NCI-H2081 (cell line): ENCODE results near the gene MTUS2.
"Not testable (repeated sequence)": the region's sequence is repeated elsewhere in the genome, so short reads cannot be mapped to it uniquely, and the experiment has no call there.

Experiments
- DNase-seq, 2 experiments: peaks; one replicate each; lab custom pipeline; 2025; lab: John Stamatoyannopoulos, UW

MTUS2 gene

DNA sequence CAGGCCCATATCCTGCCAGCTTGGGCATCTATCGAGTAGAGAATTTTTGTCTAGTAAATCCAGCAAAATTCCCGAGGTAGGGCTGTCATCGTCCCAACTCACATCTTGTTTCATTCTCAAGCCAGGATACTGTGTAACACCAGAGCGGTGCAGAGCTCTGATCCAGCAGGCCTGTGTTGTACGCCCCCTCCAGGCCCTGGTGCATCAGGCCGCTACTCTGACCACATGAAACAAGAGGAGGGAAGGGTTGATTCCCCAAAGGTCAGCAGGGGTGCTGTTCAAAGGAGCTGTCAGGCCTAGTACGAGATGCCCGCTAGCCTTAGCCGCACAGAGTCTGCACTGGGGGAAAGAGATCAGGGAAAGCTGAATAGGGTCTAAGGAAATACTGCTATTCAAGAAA is 499.3 kb downstream of the MTUS2 start:
- DNase-seq = no peak

DNA sequence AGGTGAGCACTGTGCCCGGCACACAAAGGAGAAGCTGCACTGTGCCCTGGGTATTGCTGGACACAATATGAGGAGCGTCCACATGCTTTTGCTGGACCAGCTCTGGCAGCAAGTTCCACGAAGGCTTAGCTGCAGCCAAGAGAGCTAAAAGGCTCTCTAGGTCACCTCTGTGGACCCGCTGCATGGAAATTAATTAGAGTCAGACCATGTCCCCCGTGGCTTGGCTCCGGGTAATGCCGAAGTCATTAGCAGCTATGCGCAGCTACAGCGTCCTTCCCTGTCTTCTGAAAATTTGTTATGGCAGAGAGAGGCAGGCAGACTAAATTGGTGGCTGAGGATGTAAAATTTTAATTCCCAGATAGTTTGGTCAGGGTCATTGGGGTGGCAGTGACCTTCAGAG is 503.8 kb downstream of the MTUS2 start:
- no peak for DNase-seq

DNA sequence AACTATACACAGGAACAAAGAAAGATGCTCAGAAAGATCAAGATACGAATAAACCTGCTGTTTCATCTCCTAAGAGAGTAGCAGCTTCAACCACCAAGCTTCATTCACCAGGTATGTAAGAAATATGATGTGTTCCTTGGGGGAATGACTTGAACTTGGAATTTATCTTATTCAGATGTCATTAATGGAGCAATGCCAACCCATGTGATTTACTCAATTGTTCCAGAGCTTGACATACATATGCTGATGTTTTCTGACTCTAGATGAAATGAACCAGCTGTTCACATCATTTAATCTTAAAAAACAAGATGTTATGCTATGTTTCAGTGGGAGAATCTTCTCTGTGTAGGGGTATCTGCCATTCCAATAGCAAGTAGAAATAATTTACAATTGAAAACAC is 504.5 kb downstream of the MTUS2 start:
- no peak for DNase-seq

GRCh38 chr13:29328501-29328900 is 508.4 kb downstream of the MTUS2 start:
- DNase-seq = no peak

GRCh38 chr13:29336356-29336755 is 516.2 kb downstream of the MTUS2 start:
- no peak for DNase-seq

GRCh38 chr13:29339386-29340272 is 519.5 kb downstream of the MTUS2 start:
- no peak for DNase-seq

GRCh38 chr13:29345860-29346582 is 525.9 kb downstream of the MTUS2 start:
- not testable (repeated sequence) for DNase-seq

GRCh38 chr13:29355029-29355428 is 534.9 kb downstream of the MTUS2 start:
- no peak for DNase-seq

- DNase-seq = no peak
Observed at GRCh38 chr13:29359181-29359580, 539.0 kb downstream of the MTUS2 start.

GRCh38 chr13:29361716-29362115 is 541.6 kb downstream of the MTUS2 start:
- no peak for DNase-seq

DNA sequence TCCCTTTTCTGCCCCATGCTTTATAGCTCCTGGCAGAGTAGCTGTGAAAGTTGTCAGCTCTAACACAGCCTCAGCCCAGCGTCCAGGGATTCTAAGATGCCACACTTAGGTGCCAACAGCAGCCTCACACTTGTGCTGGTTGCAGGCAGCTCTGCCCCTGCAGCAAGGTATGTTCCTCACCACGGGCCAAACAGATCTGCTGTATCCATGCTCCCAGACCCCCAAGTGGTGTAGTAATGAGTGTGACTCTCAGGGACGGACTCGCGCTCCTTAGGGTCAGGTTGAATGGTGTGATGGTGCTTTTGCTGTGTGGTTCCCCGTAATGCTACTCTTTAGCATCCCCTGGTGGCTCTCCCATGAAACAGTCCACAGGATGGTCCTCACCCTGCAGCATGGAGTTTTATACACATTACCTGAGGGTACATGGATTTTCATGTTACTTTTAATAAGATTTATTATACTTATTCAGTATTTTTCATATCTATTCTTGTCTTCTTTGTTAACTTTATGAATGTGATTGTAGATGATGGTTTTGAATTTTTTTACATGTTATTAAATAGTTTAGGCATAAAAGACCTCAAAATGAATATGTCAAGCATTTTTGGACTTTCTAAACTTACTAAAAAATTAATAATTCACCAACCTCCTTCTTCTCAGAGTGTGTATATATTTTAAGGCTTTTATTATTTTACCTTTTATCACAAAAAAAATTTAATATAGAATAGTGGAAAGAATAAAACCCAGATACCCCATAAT is 542.9 kb downstream of the MTUS2 start:
- peak; percentile 23 to 41 for DNase-seq

GRCh38 chr13:29369060-29369743 is 549.1 kb downstream of the MTUS2 start:
- DNase-seq = peak; percentile 3 to 23

DNA sequence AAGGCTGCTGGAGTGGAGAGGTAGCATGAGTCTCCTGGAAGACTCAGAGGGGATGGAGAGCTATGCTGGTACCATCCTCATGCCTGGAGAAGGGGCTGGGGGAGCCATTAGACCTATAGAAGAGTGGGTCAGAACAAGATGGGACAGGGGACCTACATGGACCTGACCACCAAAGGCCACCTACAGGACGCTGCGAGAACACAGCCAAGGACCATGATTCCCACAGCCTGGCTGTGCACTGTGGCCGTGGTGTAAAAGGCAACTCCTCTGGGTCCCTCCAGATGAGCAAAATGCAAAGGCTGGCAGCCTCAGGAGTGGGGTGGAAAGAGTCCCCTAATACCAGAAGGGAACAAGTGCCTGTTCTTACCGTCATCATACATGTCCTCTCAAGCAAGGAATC is 559.1 kb downstream of the MTUS2 start:
- no peak for DNase-seq

GRCh38 chr13:29379865-29380264 is 559.7 kb downstream of the MTUS2 start:
- no peak for DNase-seq

DNA sequence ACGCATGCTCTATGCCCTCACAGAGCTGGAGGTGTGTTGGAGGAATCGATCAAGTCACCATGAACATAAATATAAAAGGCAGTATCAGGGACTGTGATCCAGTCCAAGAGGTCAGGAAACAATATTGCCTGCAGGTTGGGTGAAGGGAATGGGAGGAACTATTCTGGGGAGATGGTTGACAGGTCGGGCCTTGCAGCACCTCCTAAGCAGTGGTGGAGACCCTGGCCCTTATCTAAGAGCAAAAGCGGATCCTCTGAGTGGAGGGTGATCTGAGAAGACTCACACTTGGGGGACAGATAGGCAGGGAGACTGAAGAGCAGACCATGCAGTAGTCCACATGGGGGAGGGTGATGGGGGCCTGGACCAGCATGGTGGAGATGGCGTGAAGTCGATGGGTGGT is 561.9 kb downstream of the MTUS2 start:
- no peak for DNase-seq

GRCh38 chr13:29383476-29383875 is 563.3 kb downstream of the MTUS2 start:
- no peak for DNase-seq

DNA sequence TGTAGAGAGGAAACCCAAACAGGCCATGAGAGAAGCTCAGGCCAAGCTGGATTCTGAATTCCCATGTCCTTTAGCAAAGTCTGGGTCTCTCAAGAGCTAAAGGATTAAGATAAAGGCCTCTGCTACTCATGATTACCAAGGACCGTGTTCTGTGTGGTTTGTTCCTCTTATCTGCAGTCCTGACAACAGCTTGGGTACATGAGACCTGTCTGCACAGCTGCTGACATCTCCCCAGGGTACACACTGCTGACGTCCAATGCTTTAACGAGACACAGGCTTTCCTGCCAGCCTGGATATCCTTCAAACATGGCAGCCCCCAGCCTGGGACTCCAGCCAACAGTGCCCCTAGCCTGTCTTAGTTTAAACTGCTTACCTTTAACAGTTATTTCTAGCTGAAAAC is 564.3 kb downstream of the MTUS2 start:
- DNase-seq = peak in 1 of 2 experiments; percentile 2

GRCh38 chr13:29384871-29385270 is 564.7 kb downstream of the MTUS2 start:
- DNase-seq = no peak

DNA sequence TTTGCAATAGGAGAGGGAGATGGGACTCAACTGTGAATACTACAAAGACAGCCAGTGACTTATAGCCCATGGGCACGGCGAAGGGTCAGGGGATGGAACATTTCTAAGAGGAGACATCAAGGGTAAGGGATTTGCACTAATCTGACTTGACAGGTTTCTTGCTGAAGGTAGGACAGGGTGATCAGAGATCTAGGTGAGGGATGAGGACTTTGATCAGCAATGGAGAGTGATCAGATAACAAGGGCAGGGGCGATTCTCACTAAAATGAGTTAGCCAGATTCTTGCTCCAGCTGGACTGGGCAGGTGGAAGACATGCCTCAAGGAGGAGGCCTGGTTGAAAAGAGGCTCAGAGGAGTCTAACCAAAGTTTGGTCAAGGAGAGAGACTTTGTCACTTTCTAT is 566.1 kb downstream of the MTUS2 start:
- DNase-seq = no peak

GRCh38 chr13:29390598-29390997 is 570.5 kb downstream of the MTUS2 start:
- DNase-seq = not testable (repeated sequence)

GRCh38 chr13:29396446-29396845 is 576.3 kb downstream of the MTUS2 start:
- no peak for DNase-seq

DNA sequence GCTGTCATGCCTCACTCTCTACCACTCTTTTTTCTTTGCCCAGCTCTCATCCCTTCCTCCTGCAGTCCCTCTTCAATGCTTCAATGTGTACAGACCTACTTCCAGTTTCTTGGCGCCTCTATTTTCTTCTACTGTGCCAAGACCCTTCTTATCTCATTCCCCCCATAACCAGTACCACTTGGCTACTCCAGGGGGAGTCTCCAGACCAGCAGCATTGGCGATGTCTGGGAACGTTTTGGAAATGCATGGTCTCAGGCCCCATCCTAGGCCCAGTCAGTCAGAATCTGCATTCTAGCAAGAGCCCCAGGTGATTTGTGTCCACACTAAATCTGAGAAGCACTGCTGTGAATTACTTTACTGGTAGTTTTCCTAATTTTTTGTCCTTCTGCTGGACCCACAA is 577.1 kb downstream of the MTUS2 start:
- DNase-seq = no peak
